ENCODE data around the gene TUBG1. TPM values are rescaled to one million over a fixed set of nuclear protein-coding genes. Genes with fewer than 3 reads are reported as not detected.
"Not testable (repeated sequence)": the region's sequence is repeated elsewhere in the genome, so short reads cannot be mapped to it uniquely, and the experiment has no call there.

Gene TUBG1
- total RNA-seq, 2 donors from 2014 or later, result 6.1 to 9.8 TPM

DNA sequence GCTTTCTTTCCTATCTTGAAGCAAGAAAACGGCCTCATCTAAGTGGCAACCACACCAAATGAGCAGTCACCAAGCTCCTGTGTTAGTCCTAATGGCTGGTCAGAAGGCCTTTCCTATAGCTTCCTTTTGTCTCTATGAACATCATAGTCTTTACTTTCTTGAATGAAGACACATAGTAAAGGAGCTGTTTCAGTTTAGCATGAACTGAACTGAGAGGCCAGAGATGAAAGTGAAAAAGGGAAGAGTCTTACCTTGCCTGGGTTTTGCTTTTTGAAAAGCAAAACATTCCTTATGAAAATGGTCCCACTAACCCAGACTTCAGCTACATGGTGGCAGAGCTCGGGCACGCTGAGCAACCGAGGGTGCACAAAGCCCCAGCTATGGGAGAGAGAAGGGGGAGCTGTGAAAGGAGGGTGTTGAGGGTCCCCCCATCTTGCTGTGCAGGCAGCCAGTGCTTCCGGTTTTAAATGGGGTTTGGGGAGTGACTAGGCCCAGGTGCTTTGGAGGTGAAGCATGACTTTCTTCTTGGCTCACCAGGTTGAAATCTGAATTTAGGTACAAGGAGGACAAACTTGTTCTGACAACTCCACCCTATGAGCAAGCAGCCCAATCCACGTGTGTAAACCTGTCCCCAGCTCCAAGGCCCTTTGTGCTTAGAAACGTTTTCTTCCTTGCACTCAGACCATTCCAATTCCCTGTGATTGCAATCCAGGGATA is 22.8 kb upstream of the TUBG1 start:
- peaks cover 2% of the 10 kb centered on the region for H3K36me3 Mint-ChIP-seq (ENCODE audit: low read depth)
- ATAC-seq, result no peak
- H3K4me3 Mint-ChIP-seq, result no peak overlapping the region

DNA sequence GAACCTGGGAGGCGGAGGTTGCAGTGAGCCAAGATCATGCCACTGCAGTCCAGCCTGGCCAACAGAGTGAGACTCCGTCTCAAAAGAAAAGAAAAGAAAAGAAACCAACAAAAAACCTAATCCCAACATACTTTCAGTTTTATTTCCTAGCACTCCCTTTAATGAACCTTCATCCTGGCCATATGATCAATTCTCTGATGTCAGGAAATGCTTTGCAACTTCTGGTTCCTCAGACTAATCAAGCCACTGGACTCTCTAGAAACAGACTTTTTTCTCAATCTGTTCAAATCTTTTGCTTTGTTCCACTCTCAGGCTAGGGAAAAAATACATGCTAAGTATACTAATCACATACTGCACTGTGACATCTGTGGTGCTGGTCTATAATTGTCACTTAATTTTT is 18.6 kb upstream of the TUBG1 start:
- DNase-seq (no peak), ATAC-seq (no peak)
- Mint-ChIP-seq H3K4me3 (no peak overlapping the region), H3K27ac (no peak overlapping the region), H3K27me3 (no peaks in the 10 kb centered on the region), H3K4me1 (peaks cover 7% of the 10 kb centered on the region), H3K36me3 (ENCODE audit: low read depth) (peaks cover 2% of the 10 kb centered on the region)
- H3K9me3 ChIP-seq (ENCODE audit: control insufficient read depth, low read length, poor library complexity, severe bottlenecking), result no peaks in the 10 kb centered on the region

More for the DNA sequence above, 22.8 kb upstream of the TUBG1 start:
- H3K9me3 ChIP-seq (ENCODE audit: control insufficient read depth, low read length, poor library complexity, severe bottlenecking), result no peaks in the 10 kb centered on the region
- DNase-seq, result no peak
- Mint-ChIP-seq H3K27me3 (no peaks in the 10 kb centered on the region), H3K4me1 (peaks cover 5% of the 10 kb centered on the region), H3K27ac (no peak overlapping the region)

DNA sequence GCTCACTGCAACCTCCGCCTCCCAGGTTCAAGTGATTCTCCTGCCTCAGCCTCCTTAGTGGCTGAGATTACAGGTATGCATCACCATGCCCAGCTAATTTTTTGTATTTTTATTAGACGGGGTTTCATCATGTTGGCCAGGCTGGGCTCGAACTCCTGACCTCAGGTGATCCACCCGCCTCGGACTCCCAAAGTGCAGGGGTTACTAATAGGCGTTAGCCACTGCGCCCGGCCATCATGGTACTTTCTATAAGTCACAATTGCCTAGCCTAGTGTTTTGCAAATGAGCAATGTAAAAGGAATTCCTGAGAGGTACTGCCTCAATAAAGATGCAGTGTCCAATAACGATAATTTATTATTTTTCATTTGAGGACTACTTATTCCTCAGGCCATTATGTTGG is 18.1 kb upstream of the TUBG1 start:
- Mint-ChIP-seq H3K27ac (peak overlapping the region; percentile 21), H3K4me3 (no peak overlapping the region), H3K36me3 (ENCODE audit: low read depth) (peaks cover 4% of the 10 kb centered on the region), H3K27me3 (no peaks in the 10 kb centered on the region), H3K4me1 (peaks cover 9% of the 10 kb centered on the region)
- no peak for ATAC-seq
- no peaks in the 10 kb centered on the region for H3K9me3 ChIP-seq (ENCODE audit: control insufficient read depth, low read length, poor library complexity, severe bottlenecking)
- DNase-seq, result no peak

DNA sequence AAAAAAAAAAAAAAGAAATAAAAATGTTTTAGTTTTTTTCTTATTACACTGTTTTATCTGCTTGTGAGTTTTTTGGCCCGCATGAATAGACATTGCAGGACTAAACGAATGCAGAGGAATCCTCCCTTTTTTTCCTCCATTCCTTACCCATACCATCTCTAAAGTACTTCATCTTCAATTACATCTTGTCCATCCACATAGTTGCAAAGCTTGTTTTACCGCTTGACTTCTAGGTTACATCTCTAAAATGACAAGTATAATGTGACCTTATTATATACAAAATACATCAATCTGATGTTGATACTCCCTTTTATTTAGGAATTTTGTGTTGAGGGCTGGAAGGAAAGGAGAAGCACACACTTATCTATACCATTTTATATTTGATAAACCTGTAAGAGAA is 13.1 kb upstream of the TUBG1 start:
- DNase-seq, result no peak
- H3K27me3 Mint-ChIP-seq, result no peaks in the 10 kb centered on the region
- ATAC-seq, result no peak
- H3K27ac Mint-ChIP-seq, result no peak overlapping the region
- H3K4me1 Mint-ChIP-seq, result peaks cover 17% of the 10 kb centered on the region
- H3K9me3 ChIP-seq (ENCODE audit: control insufficient read depth, low read length, poor library complexity, severe bottlenecking), result no peaks in the 10 kb centered on the region
- H3K36me3 Mint-ChIP-seq (ENCODE audit: low read depth), result peaks cover 2% of the 10 kb centered on the region
- no peak overlapping the region for H3K4me3 Mint-ChIP-seq

DNA sequence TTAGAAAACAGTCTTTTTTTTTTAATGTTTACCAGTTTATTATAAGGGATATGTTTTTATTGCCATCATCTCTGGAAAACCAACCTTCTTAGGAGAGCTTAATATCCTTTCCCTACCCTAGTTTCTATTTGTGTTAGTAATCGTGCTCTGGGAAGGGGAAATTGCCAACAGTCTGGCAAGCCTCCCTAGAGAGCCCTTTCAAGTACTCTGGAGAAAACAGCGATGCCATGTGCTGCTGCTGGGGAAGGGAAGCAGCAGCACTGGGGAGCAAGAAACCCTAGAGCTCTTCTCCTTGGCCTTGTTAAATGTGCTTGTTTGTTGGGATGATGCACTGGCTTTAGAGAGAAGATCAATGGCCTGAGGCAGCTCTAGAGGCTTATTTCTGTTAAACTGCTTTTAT is 10.6 kb upstream of the TUBG1 start:
- H3K4me1 Mint-ChIP-seq, result peaks cover 25% of the 10 kb centered on the region
- no peak for DNase-seq
- no peak for ATAC-seq
- H3K27me3 Mint-ChIP-seq, result no peaks in the 10 kb centered on the region
- H3K9me3 ChIP-seq (ENCODE audit: control insufficient read depth, low read length, poor library complexity, severe bottlenecking), result no peaks in the 10 kb centered on the region
- no peak overlapping the region for H3K4me3 Mint-ChIP-seq
- H3K27ac Mint-ChIP-seq, result peak overlapping the region; percentile 3
- H3K36me3 Mint-ChIP-seq (ENCODE audit: low read depth), result peaks cover 2% of the 10 kb centered on the region

DNA sequence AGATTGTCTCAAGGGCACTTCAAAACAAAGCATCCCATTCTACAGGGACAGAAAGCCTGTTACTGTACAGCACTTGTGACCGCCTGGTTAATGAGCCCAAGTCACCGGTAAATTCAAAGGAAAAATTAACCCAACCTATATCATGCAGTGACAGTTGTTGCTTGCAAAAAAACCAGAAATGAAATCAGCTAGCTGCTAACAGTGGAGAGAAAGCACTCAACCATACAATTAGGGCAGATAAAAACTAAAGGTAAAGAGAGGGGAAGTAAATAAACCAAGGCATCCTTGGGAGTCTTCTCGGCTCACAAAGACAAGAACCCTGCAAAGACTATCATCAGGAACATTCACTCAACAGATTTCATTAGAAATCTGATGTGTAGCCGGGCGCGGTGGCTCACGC is 6.2 kb upstream of the TUBG1 start:
- Mint-ChIP-seq H3K36me3 (ENCODE audit: low read depth) (no peaks in the 10 kb centered on the region), H3K27ac (no peak overlapping the region), H3K4me1 (peaks cover 46% of the 10 kb centered on the region), H3K27me3 (no peaks in the 10 kb centered on the region), H3K4me3 (no peak overlapping the region)
- no peak for DNase-seq
- no peaks in the 10 kb centered on the region for H3K9me3 ChIP-seq (ENCODE audit: control insufficient read depth, low read length, poor library complexity, severe bottlenecking)
- ATAC-seq, result no peak

DNA sequence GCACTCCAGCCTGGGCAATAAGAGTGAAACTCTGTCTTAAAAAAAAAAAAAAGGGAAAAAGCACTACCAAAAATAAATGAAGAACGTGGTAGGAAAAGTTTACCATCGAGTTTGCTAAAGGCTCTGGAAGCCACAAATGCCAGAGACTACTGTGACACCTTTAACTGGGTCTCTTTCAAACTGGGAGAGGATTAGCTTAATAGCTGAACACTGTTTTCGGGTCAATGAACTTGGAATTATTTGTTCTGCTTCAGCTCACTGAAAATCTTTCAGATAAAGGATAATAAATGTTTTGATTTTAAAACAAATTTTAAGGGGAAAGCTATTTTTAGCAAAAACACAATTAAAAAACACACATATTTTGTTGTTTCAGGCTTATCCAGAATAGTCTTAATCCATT is 1.7 kb upstream of the TUBG1 start:
- H3K4me1 Mint-ChIP-seq, result peaks cover 41% of the 10 kb centered on the region
- H3K27ac Mint-ChIP-seq, result peak overlapping the region; percentile 100
- H3K4me3 Mint-ChIP-seq, result peak overlapping the region; percentile 100
- peaks cover 4% of the 10 kb centered on the region for H3K36me3 Mint-ChIP-seq (ENCODE audit: low read depth)
- H3K9me3 ChIP-seq (ENCODE audit: control insufficient read depth, low read length, poor library complexity, severe bottlenecking), result no peaks in the 10 kb centered on the region
- no peak for DNase-seq
- no peak for ATAC-seq
- H3K27me3 Mint-ChIP-seq, result no peaks in the 10 kb centered on the region

DNA sequence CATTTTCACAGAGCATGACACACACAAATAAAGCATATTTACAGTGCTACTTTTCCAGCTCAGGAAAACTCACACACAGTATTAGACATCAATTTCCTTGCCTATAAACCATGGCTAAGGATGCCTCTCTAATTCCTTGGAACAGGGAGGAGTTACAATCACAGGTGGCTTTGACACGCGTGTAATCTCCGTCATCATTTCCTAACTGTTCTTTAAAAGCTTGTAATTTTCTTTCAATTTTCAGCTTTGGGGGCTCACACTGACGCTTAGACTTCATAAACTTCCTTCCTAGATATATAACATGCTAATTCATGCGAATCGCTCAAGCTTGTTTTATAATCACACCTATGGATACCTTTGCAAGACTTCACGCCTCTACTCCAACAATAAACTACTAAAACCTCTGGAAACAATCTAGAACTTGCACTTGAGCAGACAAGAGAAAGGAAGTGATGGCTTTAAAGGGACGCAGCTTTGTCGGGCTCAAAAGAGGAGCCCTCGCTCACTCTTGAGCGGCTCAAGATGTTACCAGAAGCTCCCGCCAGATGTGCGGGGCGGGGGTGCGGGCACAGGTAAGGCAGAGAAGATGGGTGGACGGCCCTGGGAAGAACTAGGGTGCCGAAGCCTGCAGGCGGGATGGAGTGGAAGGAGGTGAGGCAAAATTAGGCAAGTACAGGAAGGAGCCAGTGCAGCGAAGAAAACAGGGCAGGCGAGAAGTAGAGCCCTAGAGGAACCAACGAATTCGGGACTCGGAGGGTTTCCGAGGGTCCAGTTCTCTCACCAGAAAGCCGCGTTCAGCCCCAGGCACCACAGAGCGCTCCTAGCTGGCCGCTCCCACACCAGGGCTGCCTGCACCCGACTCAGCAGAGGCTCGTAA is 940 bp upstream of the TUBG1 start:
- Mint-ChIP-seq H3K4me1 (peaks cover 35% of the 10 kb centered on the region), H3K27me3 (no peaks in the 10 kb centered on the region), H3K36me3 (ENCODE audit: low read depth) (peaks cover 4% of the 10 kb centered on the region), H3K4me3 (peak overlapping the region; percentile 100), H3K27ac (peak overlapping the region; percentile 100)
- H3K9me3 ChIP-seq (ENCODE audit: control insufficient read depth, low read length, poor library complexity, severe bottlenecking), result no peaks in the 10 kb centered on the region
- DNase-seq (peak in 2 of 3 donors; percentile 9 to 12), ATAC-seq (peak; percentile 66)

DNA sequence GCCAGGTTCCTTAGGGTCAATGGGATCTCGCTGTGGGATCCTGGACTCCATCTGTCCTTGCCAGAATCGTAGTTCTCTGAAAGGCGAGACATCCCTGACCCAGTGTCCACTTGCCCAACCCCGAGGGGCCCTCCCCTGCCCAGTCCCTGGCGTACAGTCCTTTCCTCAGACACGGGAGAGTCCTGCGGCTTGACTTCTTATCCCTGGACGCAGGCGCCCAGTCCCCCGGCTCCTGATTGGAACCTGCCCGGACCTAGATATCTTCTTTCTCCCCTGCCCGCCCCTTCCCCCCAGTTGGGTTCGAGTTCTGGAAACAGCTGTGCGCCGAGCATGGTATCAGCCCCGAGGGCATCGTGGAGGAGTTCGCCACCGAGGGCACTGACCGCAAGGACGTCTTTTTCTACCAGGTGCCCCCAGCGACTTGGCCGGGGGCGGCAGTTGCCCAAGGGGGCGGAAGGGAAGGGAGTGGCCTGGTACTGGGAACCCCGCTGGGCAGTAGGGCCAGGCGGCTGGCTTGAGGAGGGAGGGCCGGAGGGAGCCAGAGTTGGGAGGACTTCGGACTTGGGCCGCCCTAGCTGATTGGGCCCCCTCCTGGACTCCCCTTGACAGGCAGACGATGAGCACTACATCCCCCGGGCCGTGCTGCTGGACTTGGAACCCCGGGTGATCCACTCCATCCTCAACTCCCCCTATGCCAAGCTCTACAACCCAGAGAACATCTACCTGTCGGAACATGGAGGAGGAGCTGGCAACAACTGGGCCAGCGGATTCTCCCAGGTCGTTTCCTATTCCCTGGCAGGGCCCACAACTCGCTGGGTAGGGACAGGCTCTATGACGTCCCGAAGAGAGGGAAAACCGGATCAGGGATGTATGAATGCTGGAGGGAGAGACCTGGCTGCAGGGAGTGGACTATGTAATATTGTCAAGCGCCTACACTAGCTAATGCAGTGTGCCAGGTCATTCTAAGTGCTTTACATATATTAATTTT is 625 bp downstream of the TUBG1 start:
- H3K27ac Mint-ChIP-seq, result peak overlapping the region; percentile 100
- H3K9me3 ChIP-seq (ENCODE audit: control insufficient read depth, low read length, poor library complexity, severe bottlenecking); H3K27me3 Mint-ChIP-seq; ATAC-seq; H3K36me3 Mint-ChIP-seq (ENCODE audit: low read depth); DNase-seq: not testable (repeated sequence)
- peaks cover 25% of the 10 kb centered on the region for H3K4me1 Mint-ChIP-seq
- peak overlapping the region; percentile 100 for H3K4me3 Mint-ChIP-seq

DNA sequence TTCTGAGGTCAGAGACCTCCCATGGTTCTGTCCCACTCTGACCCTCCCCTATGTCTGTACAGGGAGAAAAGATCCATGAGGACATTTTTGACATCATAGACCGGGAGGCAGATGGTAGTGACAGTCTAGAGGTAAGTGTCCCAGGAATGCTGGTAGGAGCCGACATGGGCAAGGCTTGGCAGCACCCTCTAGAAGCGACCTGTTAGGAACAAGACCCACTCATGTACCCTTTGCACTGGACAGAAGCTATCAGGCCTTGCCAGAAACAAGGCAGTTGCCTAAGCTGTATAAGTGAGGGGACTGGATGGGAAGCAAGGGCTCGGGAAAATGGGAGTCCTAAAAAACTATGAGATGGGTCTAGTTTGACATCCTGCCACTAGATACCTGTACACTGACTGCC is 2.5 kb downstream of the TUBG1 start:
- peak overlapping the region; percentile 19 for H3K4me3 Mint-ChIP-seq
- no peaks in the 10 kb centered on the region for H3K9me3 ChIP-seq (ENCODE audit: control insufficient read depth, low read length, poor library complexity, severe bottlenecking)
- peaks cover 4% of the 10 kb centered on the region for H3K36me3 Mint-ChIP-seq (ENCODE audit: low read depth)
- H3K27me3 Mint-ChIP-seq, result no peaks in the 10 kb centered on the region
- DNase-seq, result no peak
- H3K27ac Mint-ChIP-seq, result no peak overlapping the region
- ATAC-seq, result no peak
- peaks cover 12% of the 10 kb centered on the region for H3K4me1 Mint-ChIP-seq

DNA sequence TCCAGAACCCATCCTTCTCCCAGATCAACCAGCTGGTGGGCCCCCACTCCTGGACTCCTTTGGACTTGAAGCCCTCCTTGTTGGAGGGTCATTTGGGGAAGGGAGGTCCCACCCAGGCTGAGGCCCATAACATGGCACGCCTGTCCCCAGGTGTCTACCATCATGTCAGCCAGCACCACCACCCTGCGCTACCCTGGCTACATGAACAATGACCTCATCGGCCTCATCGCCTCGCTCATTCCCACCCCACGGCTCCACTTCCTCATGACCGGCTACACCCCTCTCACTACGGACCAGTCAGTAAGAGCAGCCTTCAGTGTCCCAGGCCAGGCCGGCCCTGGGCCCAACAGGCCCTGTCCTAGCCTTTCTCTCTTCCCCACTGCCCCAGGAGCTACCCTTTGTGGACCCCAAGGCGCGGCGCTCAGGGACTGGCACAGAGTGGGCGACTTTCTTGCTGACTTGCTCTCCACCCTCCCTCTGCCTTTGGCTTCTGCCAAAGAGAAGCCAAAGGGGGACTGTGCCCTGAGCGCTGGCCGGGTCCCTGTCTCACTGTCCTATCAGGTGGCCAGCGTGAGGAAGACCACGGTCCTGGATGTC is 4.3 kb downstream of the TUBG1 start:
- ATAC-seq, result no peak
- Mint-ChIP-seq H3K4me1 (peaks cover 12% of the 10 kb centered on the region), H3K27me3 (no peaks in the 10 kb centered on the region), H3K27ac (no peak overlapping the region), H3K4me3 (no peak overlapping the region), H3K36me3 (ENCODE audit: low read depth) (peaks cover under 1% of the 10 kb centered on the region)
- H3K9me3 ChIP-seq (ENCODE audit: control insufficient read depth, low read length, poor library complexity, severe bottlenecking), result no peaks in the 10 kb centered on the region
- no peak for DNase-seq

DNA sequence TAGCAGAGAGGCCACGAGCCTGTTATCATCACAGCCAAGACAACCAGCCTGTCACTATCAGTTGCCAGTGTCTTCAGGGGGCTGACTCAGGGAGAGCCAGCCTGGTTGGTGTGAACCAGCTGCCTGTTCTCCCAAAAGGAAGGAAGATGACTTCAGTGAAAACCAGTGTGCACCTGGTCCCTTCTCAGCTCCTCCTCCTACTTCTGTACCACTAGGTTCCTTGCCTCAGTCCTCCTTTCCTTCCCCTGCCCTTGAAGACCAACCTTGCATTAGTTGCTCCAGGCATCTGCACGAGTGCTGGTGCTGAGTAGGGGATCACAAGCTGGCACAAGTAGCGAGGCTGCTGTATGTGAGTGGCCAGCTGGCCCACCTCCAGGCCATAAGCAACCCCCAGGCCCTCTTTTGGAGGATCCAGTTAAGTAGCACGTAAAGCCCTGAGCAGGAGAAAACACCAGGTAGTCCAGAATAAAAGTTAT is 8.5 kb downstream of the TUBG1 start:
- Mint-ChIP-seq H3K27ac (no peak overlapping the region), H3K4me1 (peaks cover 8% of the 10 kb centered on the region), H3K36me3 (ENCODE audit: low read depth) (no peaks in the 10 kb centered on the region), H3K4me3 (no peak overlapping the region), H3K27me3 (no peaks in the 10 kb centered on the region)
- H3K9me3 ChIP-seq (ENCODE audit: control insufficient read depth, low read length, poor library complexity, severe bottlenecking), result no peaks in the 10 kb centered on the region
- DNase-seq, result no peak
- no peak for ATAC-seq
